ENCODE data around the gene ATG2B.

ATG2B gene

GRCh38 chr14:96270565-96271420, 92.3 kb downstream of the ATG2B start:
- no peak for DNase-seq

GRCh38 chr14:96269359-96269710, 93.8 kb downstream of the ATG2B start:
- no peak for DNase-seq

- no peak for DNase-seq
These were observed 94.4 kb downstream of the ATG2B start for GRCh38 chr14:96268431-96269358.

- DNase-seq: no peak
These were observed 95.2 kb downstream of the ATG2B start for GRCh38 chr14:96267916-96268315.

GRCh38 chr14:96267336-96267735, 95.8 kb downstream of the ATG2B start:
- no peak for DNase-seq

- no peak for DNase-seq
These were observed 97.6 kb downstream of the ATG2B start for GRCh38 chr14:96265383-96266095.

- DNase-seq: no peak
These were observed 98.3 kb downstream of the ATG2B start for GRCh38 chr14:96264853-96265252.

- no peak for DNase-seq
These were observed 99.0 kb downstream of the ATG2B start for GRCh38 chr14:96264200-96264553.

- no peak for DNase-seq
These were observed 99.6 kb downstream of the ATG2B start for GRCh38 chr14:96263347-96264199.

- no peak for DNase-seq
These were observed 101.1 kb downstream of the ATG2B start for GRCh38 chr14:96261772-96262655.

- no peak for DNase-seq
These were observed 102.1 kb downstream of the ATG2B start for GRCh38 chr14:96261053-96261452.

- DNase-seq: no peak
These were observed 102.8 kb downstream of the ATG2B start for GRCh38 chr14:96260341-96260821.

GRCh38 chr14:96257900-96258299, 105.2 kb downstream of the ATG2B start:
- no peak for DNase-seq

GRCh38 chr14:96257056-96257455, 106.1 kb downstream of the ATG2B start:
- no peak for DNase-seq

- no peak for DNase-seq
These were observed 106.7 kb downstream of the ATG2B start for GRCh38 chr14:96256407-96256806.

GRCh38 chr14:96255501-96256366, 107.4 kb downstream of the ATG2B start, which contains the start of gene BDKRB1:
TSS of gene BDKRB1 (plus strand) at chr14:96256210. CDS start at chr14:96263683, 7,473 bp downstream.
- no peak for DNase-seq

GRCh38 chr14:96254687-96255086, 108.5 kb downstream of the ATG2B start:
- no peak for DNase-seq

- DNase-seq: no peak
These were observed 110.1 kb downstream of the ATG2B start for GRCh38 chr14:96252999-96253539.

GRCh38 chr14:96252323-96252998, 110.7 kb downstream of the ATG2B start:
- DNase-seq: no peak
